GM12891 (cell line): ENCODE results near the gene SLCO2B1.

Experiments
- POLR2A ChIP-seq: IDR thresholded peaks from 2 replicates; pipeline ENCODE4 v1.6.1; 2011; ENCODE audit warnings: low read depth, low read length, control low read depth
- POLR2AphosphoS5 ChIP-seq: IDR thresholded peaks from 2 replicates; pipeline ENCODE4 v1.6.1; 2011; ENCODE audit warnings: low read depth, low read length, control low read depth
- SPI1 ChIP-seq: IDR thresholded peaks from 2 replicates; pipeline ENCODE4 v1.6.1; 2011; ENCODE audit warnings: low read depth, low read length, control low read depth
- TAF1 ChIP-seq: IDR thresholded peaks from 2 replicates; pipeline ENCODE4 v1.6.1; 2011; ENCODE audit warnings: low read depth, low read length, control low read depth

- no peak for TF ChIP-seq SPI1
- no peak for TF ChIP-seq POLR2A
- TF ChIP-seq POLR2AphosphoS5: no peak
- TF ChIP-seq TAF1: no peak
These were observed 90.4 kb downstream of the SLCO2B1 start for GRCh38 chr11:75241036-75241905.
